ENCODE data around the gene TNFAIP2. TPM values are rescaled to one million over a fixed set of nuclear protein-coding genes. Genes with fewer than 3 reads are reported as not detected.

Gene TNFAIP2
- total and polyA plus RNA-seq, 2 donors (not counting 3 experiments of a cell fraction or from before 2014, with no cell fraction given) = 31.6 to 42.7 TPM

GRCh38 chr14:103123634-103124500 is 606 bp downstream of the TNFAIP2 start:
- peak overlapping the region in 1 of 3 experiments; percentile 58 for H3K4me3 ChIP-seq (replicated peaks in 1 of 3; ENCODE audit: insufficient read depth in 1 of 3, low read depth in 1 of 3, low read length in 3 of 3)
- H3K9me3 ChIP-seq (replicated peaks; ENCODE audit: control insufficient read depth, insufficient read depth, low read length) = no peaks in the 10 kb centered on the region
- ChIA-PET POLR2A (no interaction called here), CTCF (interaction anchor here (0.6 to 1.5 kb wide), 7 partner anchors 10 to 61 kb away, joined by 3 to 15 read pairs (median 3); no protein-coding TSS in a partner anchor)
- dilution Hi-C loops (cut with MboI; ENCODE audit: extremely low pct_ligation_motif_present, low sequenced_read_pairs) = no loop called here
- peak overlapping the region; percentile 23 for H3K4me2 ChIP-seq (ENCODE audit: insufficient read depth, low read length)
- H3K79me2 ChIP-seq (ENCODE audit: control insufficient read depth, insufficient read depth, low read length) = no peaks in the 10 kb centered on the region
- BruUV-seq (replicated peaks) = TSS peak; percentile 64
- intact Hi-C loops (cut with micrococcal nuclease) = loop anchor here (2.0 to 10.0 kb wide), 2 partner anchors 15 to 261 kb away; partner anchors contain the start of gene MARK3
- H3K36me3 ChIP-seq (ENCODE audit: control insufficient read depth in 2 of 2, extremely low read depth in 1 of 2, insufficient read depth in 2 of 2, low read length in 2 of 2) = no peaks in the 10 kb centered on the region
- DNase-seq (ENCODE audit: low read depth, low spot score) (peak; percentile 49), FAIRE-seq (no peak)
- no peaks in the 10 kb centered on the region for H3K9me1 ChIP-seq (replicated peaks; ENCODE audit: control insufficient read depth, extremely low read depth, insufficient read depth, low read length)
- H3K27ac ChIP-seq (ENCODE audit: insufficient read depth, low read depth, low read length) = no peak overlapping the region
- H2AFZ ChIP-seq (ENCODE audit: low read depth, low read length) = peak overlapping the region; percentile 83
- peaks cover 32% of the 10 kb centered on the region for H3K4me1 ChIP-seq (ENCODE audit: control insufficient read depth, extremely low read depth, insufficient read depth, low read length)
- no peak for TF ChIP-seq JUN (IDR thresholded peaks at IDR 0.05; ENCODE audit: borderline replicate concordance, insufficient read depth, insufficient read length, low read depth)
- peak; percentile 44 to 68 for TF ChIP-seq CTCF (IDR thresholded peaks at IDR 0.05; ENCODE audit: extremely low read depth in 1 of 2, insufficient read depth in 1 of 2, low read depth in 1 of 2, low read length in 2 of 2)
- no peak overlapping the region for H3K9ac ChIP-seq (replicated peaks; ENCODE audit: extremely low read depth, insufficient read depth, low read length)
- no peaks in the 10 kb centered on the region for H4K20me1 ChIP-seq (replicated peaks; ENCODE audit: control insufficient read depth, extremely low read depth, insufficient read depth, low read length)
- H3K27me3 ChIP-seq (ENCODE audit: control insufficient read depth in 2 of 2, insufficient read depth in 2 of 2, low read length in 2 of 2) = no peaks in the 10 kb centered on the region

- no peaks in the 10 kb centered on the region for H3K79me2 ChIP-seq (ENCODE audit: control insufficient read depth, insufficient read depth, low read length)
- no peaks in the 10 kb centered on the region for H3K9me3 ChIP-seq (replicated peaks; ENCODE audit: control insufficient read depth, insufficient read depth, low read length)
- FAIRE-seq (no peak), DNase-seq (ENCODE audit: low read depth, low spot score) (no peak)
- dilution Hi-C loops (cut with MboI; ENCODE audit: extremely low pct_ligation_motif_present, low sequenced_read_pairs) (no loop called here), intact Hi-C loops (cut with micrococcal nuclease) (loop anchor here (10.0 kb wide), 1 partner anchor 260 kb away; the partner anchor contains the start of gene MARK3)
- H3K36me3 ChIP-seq (ENCODE audit: control insufficient read depth in 2 of 2, extremely low read depth in 1 of 2, insufficient read depth in 2 of 2, low read length in 2 of 2) = no peaks in the 10 kb centered on the region
- CTCF ChIA-PET = interaction anchor here (1.1 to 6.9 kb wide), 4 partner anchors 14 to 60 kb away, joined by 3 to 86 read pairs (median 9); no protein-coding TSS in a partner anchor
- H3K9me1 ChIP-seq (replicated peaks; ENCODE audit: control insufficient read depth, extremely low read depth, insufficient read depth, low read length) = no peaks in the 10 kb centered on the region
- H4K20me1 ChIP-seq (replicated peaks; ENCODE audit: control insufficient read depth, extremely low read depth, insufficient read depth, low read length) = no peaks in the 10 kb centered on the region
- H3K27ac ChIP-seq (ENCODE audit: insufficient read depth, low read depth, low read length) = no peak overlapping the region
- H3K4me3 ChIP-seq (replicated peaks in 1 of 3; ENCODE audit: insufficient read depth in 1 of 3, low read depth in 1 of 3, low read length in 3 of 3) = peak overlapping the region in 1 of 3 experiments; percentile 58
- H3K9ac ChIP-seq (replicated peaks; ENCODE audit: extremely low read depth, insufficient read depth, low read length) = no peak overlapping the region
- no peak for TF ChIP-seq POLR2AphosphoS5 (IDR thresholded peaks at IDR 0.05; ENCODE audit: insufficient read depth, low read depth, low read length)
- no TSS peak for BruUV-seq (replicated peaks)
- H3K4me1 ChIP-seq (ENCODE audit: control insufficient read depth, extremely low read depth, insufficient read depth, low read length) = peaks cover 32% of the 10 kb centered on the region
- no peak overlapping the region for H3K4me2 ChIP-seq (ENCODE audit: insufficient read depth, low read length)
- no peaks in the 10 kb centered on the region for H3K27me3 ChIP-seq (ENCODE audit: control insufficient read depth in 2 of 2, insufficient read depth in 2 of 2, low read length in 2 of 2)
- POLR2A ChIA-PET = no interaction called here
- no peak overlapping the region for H2AFZ ChIP-seq (ENCODE audit: low read depth, low read length)
These were observed 1.3 kb downstream of the TNFAIP2 start for GRCh38 chr14:103124501-103125001.
